Ovary (tissue), 3 donors: ENCODE data around the gene ABT1.

Experiments
- EP300 ChIP-seq: sonication (generic); formaldehyde crosslinking; IDR thresholded peaks from one replicate; pipeline ENCODE4 v1.6.1; 2017; ENCODE audit warnings: antibody characterized with exemption
- POLR2A ChIP-seq: fragments of 450-650 bp; IDR thresholded peaks from one replicate; pipeline ENCODE4 v1.6.1; 2017; ENCODE audit warnings: antibody characterized with exemption, mild to moderate bottlenecking, moderate library complexity
- TF ChIP-seq, protein P1 (sequence below), 3 donors: fragments of 450-650 bp in 2 of 3; fragments of 200-600 bp in 1 of 3; IDR thresholded peaks; one replicate each; pipeline versions ENCODE4 v1.5.1 to v1.8.0; 2016 to 2022; ENCODE audit warnings: antibody characterized with exemption in 3 of 3, mild to moderate bottlenecking in 1 of 3
- donor health status: DM: no; HTN: no; CAD: no.

DNA sequence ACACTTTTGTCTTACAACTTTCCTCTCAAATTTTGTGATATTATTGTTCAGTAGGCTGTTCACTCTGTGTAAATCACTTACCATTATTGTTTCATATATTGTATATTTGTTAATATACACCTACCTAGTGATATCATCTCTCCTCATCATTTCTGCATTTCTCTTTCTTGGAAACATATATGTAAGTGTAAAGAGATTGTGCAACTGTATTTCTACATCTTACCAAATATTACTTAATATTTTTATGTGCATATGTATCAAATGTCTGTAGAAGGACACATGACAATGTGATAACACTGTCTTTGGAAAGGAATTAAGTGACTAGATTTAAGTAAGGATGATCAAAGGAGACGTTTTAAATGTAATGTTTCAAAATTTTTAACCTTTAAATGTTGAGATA, 32.6 kb downstream of the ABT1 start:
- TF ChIP-seq, protein P1, sequence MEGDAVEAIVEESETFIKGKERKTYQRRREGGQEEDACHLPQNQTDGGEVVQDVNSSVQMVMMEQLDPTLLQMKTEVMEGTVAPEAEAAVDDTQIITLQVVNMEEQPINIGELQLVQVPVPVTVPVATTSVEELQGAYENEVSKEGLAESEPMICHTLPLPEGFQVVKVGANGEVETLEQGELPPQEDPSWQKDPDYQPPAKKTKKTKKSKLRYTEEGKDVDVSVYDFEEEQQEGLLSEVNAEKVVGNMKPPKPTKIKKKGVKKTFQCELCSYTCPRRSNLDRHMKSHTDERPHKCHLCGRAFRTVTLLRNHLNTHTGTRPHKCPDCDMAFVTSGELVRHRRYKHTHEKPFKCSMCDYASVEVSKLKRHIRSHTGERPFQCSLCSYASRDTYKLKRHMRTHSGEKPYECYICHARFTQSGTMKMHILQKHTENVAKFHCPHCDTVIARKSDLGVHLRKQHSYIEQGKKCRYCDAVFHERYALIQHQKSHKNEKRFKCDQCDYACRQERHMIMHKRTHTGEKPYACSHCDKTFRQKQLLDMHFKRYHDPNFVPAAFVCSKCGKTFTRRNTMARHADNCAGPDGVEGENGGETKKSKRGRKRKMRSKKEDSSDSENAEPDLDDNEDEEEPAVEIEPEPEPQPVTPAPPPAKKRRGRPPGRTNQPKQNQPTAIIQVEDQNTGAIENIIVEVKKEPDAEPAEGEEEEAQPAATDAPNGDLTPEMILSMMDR (IDR thresholded peaks at IDR 0.05) = no peak
- no peak for TF ChIP-seq POLR2A
- TF ChIP-seq EP300 = no peak
